ENCODE results near the gene ZNF579.

DNA sequence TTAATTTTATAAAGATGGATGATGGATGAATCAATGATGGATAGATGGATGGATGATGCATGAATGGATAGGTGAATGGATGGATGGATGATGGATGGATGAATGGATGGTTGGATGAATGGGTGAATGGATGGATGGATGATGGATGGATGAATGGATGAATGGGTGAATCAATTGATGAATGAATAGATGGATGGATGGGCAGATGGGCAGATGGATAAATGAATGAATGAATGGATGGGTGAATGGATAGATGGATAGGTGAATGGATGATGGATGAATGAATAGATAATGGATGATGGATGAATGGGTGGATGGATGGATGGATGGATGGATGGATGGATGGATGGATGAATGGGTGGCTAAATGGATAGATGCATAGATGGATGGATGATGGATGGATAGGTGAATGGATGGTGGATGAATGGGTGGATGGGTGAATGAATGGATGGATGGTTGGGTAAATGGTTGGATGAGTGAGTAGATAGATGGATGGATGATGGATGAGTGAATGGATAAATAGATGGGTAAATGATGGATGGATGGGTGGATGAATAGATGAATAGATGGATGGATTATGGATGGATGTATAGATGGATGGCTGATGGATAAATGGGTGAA, 12.8 kb downstream of the ZNF579 start:
- TF ChIP-seq, protein P1, sequence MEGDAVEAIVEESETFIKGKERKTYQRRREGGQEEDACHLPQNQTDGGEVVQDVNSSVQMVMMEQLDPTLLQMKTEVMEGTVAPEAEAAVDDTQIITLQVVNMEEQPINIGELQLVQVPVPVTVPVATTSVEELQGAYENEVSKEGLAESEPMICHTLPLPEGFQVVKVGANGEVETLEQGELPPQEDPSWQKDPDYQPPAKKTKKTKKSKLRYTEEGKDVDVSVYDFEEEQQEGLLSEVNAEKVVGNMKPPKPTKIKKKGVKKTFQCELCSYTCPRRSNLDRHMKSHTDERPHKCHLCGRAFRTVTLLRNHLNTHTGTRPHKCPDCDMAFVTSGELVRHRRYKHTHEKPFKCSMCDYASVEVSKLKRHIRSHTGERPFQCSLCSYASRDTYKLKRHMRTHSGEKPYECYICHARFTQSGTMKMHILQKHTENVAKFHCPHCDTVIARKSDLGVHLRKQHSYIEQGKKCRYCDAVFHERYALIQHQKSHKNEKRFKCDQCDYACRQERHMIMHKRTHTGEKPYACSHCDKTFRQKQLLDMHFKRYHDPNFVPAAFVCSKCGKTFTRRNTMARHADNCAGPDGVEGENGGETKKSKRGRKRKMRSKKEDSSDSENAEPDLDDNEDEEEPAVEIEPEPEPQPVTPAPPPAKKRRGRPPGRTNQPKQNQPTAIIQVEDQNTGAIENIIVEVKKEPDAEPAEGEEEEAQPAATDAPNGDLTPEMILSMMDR (conservative IDR thresholded peaks at IDR 0.05; ENCODE audit: low read length) = no peak
- no peak for TF ChIP-seq EZH2phosphoT487 (IDR thresholded peaks at IDR 0.05; ENCODE audit: borderline replicate concordance, low read depth, low read length)

Measured in OCI-LY7 (cell line).